HepG2 (cell line): ENCODE results near the gene CAMSAP3. TPM values are rescaled to one million over a fixed set of nuclear protein-coding genes. Genes with fewer than 3 reads are reported as not detected.

Source experiments
- AKAP8 ChIP-seq: sonication (generic); formaldehyde crosslinking; IDR thresholded peaks from 2 replicates; pipeline ENCODE4 v1.5.1; 2020; ENCODE audit warnings: mild to moderate bottlenecking, missing genetic modification reagents
- ATF1 ChIP-seq: IDR thresholded peaks from 2 replicates; pipeline ENCODE4 v1.6.1; 2016; ENCODE audit warnings: mild to moderate bottlenecking, control low read depth
- DR1 ChIP-seq: sonication (generic); formaldehyde crosslinking; IDR thresholded peaks from 2 replicates; pipeline ENCODE4 v1.8.0; 2021; ENCODE audit warnings: mild to moderate bottlenecking, missing genetic modification reagents, inconsistent platforms
- HOXD1 ChIP-seq: sonication (generic); formaldehyde crosslinking; IDR thresholded peaks from 2 replicates; pipeline ENCODE4 v1.5.0; 2020; ENCODE audit warnings: missing genetic modification reagents
- KDM3A ChIP-seq: IDR thresholded peaks from 2 replicates; pipeline ENCODE4 v1.6.1; 2018; ENCODE audit warnings: low read depth, missing compliant biosample characterization
- KDM6A ChIP-seq: IDR thresholded peaks from 2 replicates; pipeline ENCODE4 v1.6.1; 2016; ENCODE audit warnings: low read depth
- NFKBIZ ChIP-seq: IDR thresholded peaks from 2 replicates; pipeline ENCODE4 v1.6.1; 2018; ENCODE audit warnings: missing genetic modification reagents, missing compliant biosample characterization
- RFX1 ChIP-seq: fragments of 450-650 bp; IDR thresholded peaks from 2 replicates; pipeline ENCODE4 v1.6.1; 2017
- SYNCRIP ChIP-seq: fragments of 200-400 bp; formaldehyde crosslinking; IDR thresholded peaks from 2 replicates; pipeline ENCODE4 v1.6.1; 2018; ENCODE audit warnings: mild to moderate bottlenecking, low read depth, low read length; ENCODE audit not compliant: insufficient read depth
- TCF7L2 ChIP-seq: IDR thresholded peaks from 2 replicates; pipeline ENCODE4 v1.6.1; 2011; ENCODE audit warnings: mild to moderate bottlenecking, low read depth, low read length, moderate library complexity
- ZNF136 ChIP-seq: sonication (generic); formaldehyde crosslinking; IDR thresholded peaks from 2 replicates; pipeline ENCODE4 v1.8.1; 2022; ENCODE audit warnings: low read depth, mild to moderate bottlenecking, moderate library complexity, missing genetic modification reagents
- ZSCAN29 ChIP-seq: sonication (generic); formaldehyde crosslinking; conservative IDR thresholded peaks from 2 replicates; pipeline ENCODE4 v1.4.0; 2020; ENCODE audit warnings: mild to moderate bottlenecking, missing genetic modification reagents
- polyA plus RNA-seq, 8 experiments: library from polyadenylated mRNA; depleted of rRNA in 3 of 8; stranded (reverse) in 7 of 8; unstranded in 1 of 8; fragments of >200 nt; fragmentation: Illumina TruSeq in 4 of 8; extraction: Trizol in 4 of 8; gene quantifications; 2 replicates each; pipeline versions ENCODE4 v1.2.1 to v1.2.3, GENCODE V29; 2011 to 2016; ENCODE audit warnings: low read depth in 4 of 8, missing spikeins in 1 of 8, mixed read lengths in 1 of 8; ENCODE audit not compliant: insufficient read depth in 1 of 8
- total RNA-seq, 5 experiments: library from RNA; depleted of rRNA; stranded (reverse); fragments of >200 nt; fragmentation: Illumina TruSeq; extraction: Trizol; gene quantifications; 2 replicates each; pipeline ENCODE4 v1.2.3, GENCODE V29; 2016; ENCODE audit warnings: low read depth in 1 of 5
- TF ChIP-seq, protein P1 (sequence below): IDR thresholded peaks from 2 replicates; pipeline ENCODE4 v1.4.0; 2020; ENCODE audit warnings: mild to moderate bottlenecking, missing genetic modification reagents
- TF ChIP-seq, protein P2 (sequence below): sonication (generic); formaldehyde crosslinking; IDR thresholded peaks from 2 replicates; pipeline ENCODE4 v1.4.0; 2020; ENCODE audit warnings: missing genetic modification reagents
- TF ChIP-seq, protein P3 (sequence below): sonication (generic); formaldehyde crosslinking; IDR thresholded peaks from 2 replicates; pipeline ENCODE4 v1.4.0; 2020; ENCODE audit warnings: low read depth, mild to moderate bottlenecking, missing genetic modification reagents

The CAMSAP3 gene
- total and polyA plus RNA-seq, 2 of the 13 experiments (the other 11 are each of a cell fraction or from before 2014, with no cell fraction given): 10.8 to 11.8 TPM

DNA sequence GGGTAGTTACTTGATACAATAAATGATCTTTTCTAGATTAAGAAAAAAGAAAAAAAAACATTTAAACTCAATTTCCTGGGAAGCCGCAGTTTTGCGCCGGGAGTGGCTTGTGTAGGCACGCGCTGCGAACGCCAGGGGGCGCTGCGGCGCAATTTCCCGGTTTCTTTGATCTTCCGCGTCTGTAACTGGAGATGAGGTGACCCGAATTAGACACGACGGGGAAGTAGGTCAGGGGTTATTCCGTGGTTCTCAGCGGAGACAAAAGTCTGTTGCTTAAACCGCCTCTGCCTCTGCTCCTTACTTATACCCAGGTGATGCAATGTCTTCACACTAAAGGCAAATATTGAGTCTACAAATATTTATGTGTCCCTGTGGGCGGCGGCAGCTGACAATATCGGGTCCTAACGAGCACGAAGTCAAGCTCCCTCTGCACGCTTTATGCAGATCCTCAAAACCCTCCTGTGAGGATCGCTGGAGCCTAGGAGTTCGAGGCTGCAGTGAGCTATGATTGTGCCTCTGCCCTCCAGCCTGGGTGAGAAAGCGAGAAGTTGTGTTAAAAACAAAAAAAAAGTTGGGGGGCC, 56.5 kb downstream of the CAMSAP3 start (continued):
- TF ChIP-seq AKAP8 (CRISPR knock-in tag) (no peak), NFKBIZ (CRISPR knock-in tag) (peak; percentile 64; the same call in 1 of the 2 replicates), ZSCAN29 (CRISPR knock-in tag) (peak; percentile 96), HOXD1 (CRISPR knock-in tag) (no peak), SYNCRIP (no peak), ATF1 (CRISPR knock-in tag) (peak; percentile 64; the same call in 1 of the 2 replicates), DR1 (CRISPR knock-in tag) (no peak), KDM3A (CRISPR knock-in tag) (no peak; the same call in 1 of the 2 replicates), ZNF136 (CRISPR knock-in tag) (no peak), KDM6A (CRISPR knock-in tag) (peak; percentile 74), TCF7L2 (peak; percentile 91), RFX1 (no peak)
- TF ChIP-seq, protein P1, sequence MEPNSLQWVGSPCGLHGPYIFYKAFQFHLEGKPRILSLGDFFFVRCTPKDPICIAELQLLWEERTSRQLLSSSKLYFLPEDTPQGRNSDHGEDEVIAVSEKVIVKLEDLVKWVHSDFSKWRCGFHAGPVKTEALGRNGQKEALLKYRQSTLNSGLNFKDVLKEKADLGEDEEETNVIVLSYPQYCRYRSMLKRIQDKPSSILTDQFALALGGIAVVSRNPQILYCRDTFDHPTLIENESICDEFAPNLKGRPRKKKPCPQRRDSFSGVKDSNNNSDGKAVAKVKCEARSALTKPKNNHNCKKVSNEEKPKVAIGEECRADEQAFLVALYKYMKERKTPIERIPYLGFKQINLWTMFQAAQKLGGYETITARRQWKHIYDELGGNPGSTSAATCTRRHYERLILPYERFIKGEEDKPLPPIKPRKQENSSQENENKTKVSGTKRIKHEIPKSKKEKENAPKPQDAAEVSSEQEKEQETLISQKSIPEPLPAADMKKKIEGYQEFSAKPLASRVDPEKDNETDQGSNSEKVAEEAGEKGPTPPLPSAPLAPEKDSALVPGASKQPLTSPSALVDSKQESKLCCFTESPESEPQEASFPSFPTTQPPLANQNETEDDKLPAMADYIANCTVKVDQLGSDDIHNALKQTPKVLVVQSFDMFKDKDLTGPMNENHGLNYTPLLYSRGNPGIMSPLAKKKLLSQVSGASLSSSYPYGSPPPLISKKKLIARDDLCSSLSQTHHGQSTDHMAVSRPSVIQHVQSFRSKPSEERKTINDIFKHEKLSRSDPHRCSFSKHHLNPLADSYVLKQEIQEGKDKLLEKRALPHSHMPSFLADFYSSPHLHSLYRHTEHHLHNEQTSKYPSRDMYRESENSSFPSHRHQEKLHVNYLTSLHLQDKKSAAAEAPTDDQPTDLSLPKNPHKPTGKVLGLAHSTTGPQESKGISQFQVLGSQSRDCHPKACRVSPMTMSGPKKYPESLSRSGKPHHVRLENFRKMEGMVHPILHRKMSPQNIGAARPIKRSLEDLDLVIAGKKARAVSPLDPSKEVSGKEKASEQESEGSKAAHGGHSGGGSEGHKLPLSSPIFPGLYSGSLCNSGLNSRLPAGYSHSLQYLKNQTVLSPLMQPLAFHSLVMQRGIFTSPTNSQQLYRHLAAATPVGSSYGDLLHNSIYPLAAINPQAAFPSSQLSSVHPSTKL: peak; percentile 97
- TF ChIP-seq, protein P2, sequence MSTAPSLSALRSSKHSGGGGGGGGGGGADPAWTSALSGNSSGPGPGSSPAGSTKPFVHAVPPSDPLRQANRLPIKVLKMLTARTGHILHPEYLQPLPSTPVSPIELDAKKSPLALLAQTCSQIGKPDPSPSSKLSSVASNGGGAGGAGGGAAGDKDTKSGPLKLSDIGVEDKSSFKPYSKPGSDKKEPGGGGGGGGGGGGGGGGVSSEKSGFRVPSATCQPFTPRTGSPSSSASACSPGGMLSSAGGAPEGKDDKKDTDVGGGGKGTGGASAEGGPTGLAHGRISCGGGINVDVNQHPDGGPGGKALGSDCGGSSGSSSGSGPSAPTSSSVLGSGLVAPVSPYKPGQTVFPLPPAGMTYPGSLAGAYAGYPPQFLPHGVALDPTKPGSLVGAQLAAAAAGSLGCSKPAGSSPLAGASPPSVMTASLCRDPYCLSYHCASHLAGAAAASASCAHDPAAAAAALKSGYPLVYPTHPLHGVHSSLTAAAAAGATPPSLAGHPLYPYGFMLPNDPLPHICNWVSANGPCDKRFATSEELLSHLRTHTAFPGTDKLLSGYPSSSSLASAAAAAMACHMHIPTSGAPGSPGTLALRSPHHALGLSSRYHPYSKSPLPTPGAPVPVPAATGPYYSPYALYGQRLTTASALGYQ (CRISPR knock-in tag): 0 out of 2 replicates have a peak, but pooled peaks have one; percentile 61
- TF ChIP-seq, protein P3, sequence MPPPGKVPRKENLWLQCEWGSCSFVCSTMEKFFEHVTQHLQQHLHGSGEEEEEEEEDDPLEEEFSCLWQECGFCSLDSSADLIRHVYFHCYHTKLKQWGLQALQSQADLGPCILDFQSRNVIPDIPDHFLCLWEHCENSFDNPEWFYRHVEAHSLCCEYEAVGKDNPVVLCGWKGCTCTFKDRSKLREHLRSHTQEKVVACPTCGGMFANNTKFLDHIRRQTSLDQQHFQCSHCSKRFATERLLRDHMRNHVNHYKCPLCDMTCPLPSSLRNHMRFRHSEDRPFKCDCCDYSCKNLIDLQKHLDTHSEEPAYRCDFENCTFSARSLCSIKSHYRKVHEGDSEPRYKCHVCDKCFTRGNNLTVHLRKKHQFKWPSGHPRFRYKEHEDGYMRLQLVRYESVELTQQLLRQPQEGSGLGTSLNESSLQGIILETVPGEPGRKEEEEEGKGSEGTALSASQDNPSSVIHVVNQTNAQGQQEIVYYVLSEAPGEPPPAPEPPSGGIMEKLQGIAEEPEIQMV (CRISPR knock-in tag): no peak
